H1 (cell line): ENCODE results near the gene CCDC12. TPM values are rescaled to one million over a fixed set of nuclear protein-coding genes. Genes with fewer than 3 reads are reported as not detected.
A peak's percentile ranks its signal among the peaks of the same experiment; 100 is the strongest.

Experiments used
- CTCF ChIA-PET: fragments of 300-600 bp; sonication (Branson Sonifier 250); formaldehyde crosslinking; loops from one replicate; lab custom pipeline; 2021; ENCODE audit not compliant: partially characterized antibody; lab: Charles Lee
- POLR2A ChIA-PET: fragments of 300-600 bp; sonication (Branson Sonifier 250); formaldehyde crosslinking; loops from one replicate; lab custom pipeline; 2021; ENCODE audit warnings: inconsistent platforms; ENCODE audit not compliant: partially characterized antibody; lab: Charles Lee
- DNase-seq, 2 experiments: peaks; one replicate each; pipeline versions ENCODE4 v3.0.0 to v3.0.0-alpha.2; 2010 to 2022; ENCODE audit warnings: low spot score in 2 of 2, low read depth in 1 of 2, mixed read lengths in 1 of 2
- FAIRE-seq: peaks from 2 replicates; lab custom pipeline; 2011; peaks lifted over from hg19 to GRCh38; lab: Jason Lieb, UNC
- H2AFZ ChIP-seq: 2 replicates; pipeline ENCODE4 v1.8.1; 2012; ENCODE audit warnings: low read length, inconsistent platforms
- H2AK5ac ChIP-seq: 2 replicates; pipeline ENCODE4 v1.6.1; 2013; ENCODE audit warnings: low read depth, low read length
- H2BK120ac ChIP-seq: replicated peaks from 2 replicates; pipeline ENCODE3; 2013; ENCODE audit warnings: low read depth, low read length, inconsistent platforms
- H2BK12ac ChIP-seq: 2 replicates; pipeline ENCODE4 v1.6.1; 2013; ENCODE audit warnings: low read depth, low read length
- H2BK15ac ChIP-seq: 2 replicates; pipeline ENCODE4 v1.6.1; 2013; ENCODE audit warnings: low read length
- H2BK20ac ChIP-seq: 2 replicates; pipeline ENCODE4 v1.6.1; 2013; ENCODE audit warnings: low read length
- H2BK5ac ChIP-seq: 2 replicates; pipeline ENCODE4 v1.6.1; 2013; ENCODE audit warnings: low read depth, low read length
- H3K14ac ChIP-seq: 2 replicates; pipeline ENCODE4 v1.6.1; 2013; ENCODE audit warnings: inconsistent platforms; ENCODE audit not compliant: insufficient read length
- H3K18ac ChIP-seq: 2 replicates; pipeline ENCODE4 v1.6.1; 2013; ENCODE audit warnings: low read length; ENCODE audit errors: extremely low read depth
- H3K23ac ChIP-seq: 2 replicates; pipeline ENCODE4 v1.6.1; 2013; ENCODE audit warnings: inconsistent platforms; ENCODE audit not compliant: insufficient read length
- H3K23me2 ChIP-seq: 2 replicates; pipeline ENCODE4 v1.6.1; 2013; ENCODE audit warnings: low read depth, low read length
- H3K27ac ChIP-seq: 2 replicates; pipeline ENCODE4 v1.6.1; 2011; ENCODE audit warnings: low read depth, low read length, inconsistent platforms
- H3K27me3 ChIP-seq, 4 experiments: replicated peaks in 1 of 4; 1 replicate in 1 of 4; 2 replicates in 3 of 4; pipeline versions ENCODE4 v1.6.1 to v1.8.1; 2011 to 2013; ENCODE audit warnings: low read length in 3 of 4, mild to moderate bottlenecking in 3 of 4, inconsistent platforms in 2 of 4, mixed read lengths in 2 of 4, moderate library complexity in 1 of 4; ENCODE audit not compliant: control insufficient read depth in 3 of 4, insufficient read depth in 3 of 4; ENCODE audit errors: extremely low read depth in 1 of 4
- H3K36me3 ChIP-seq, 4 experiments: 2 replicates each; pipeline versions ENCODE4 v1.6.1 to v1.8.1; 2011 to 2013; ENCODE audit warnings: mild to moderate bottlenecking in 4 of 4, low read length in 3 of 4, moderate library complexity in 2 of 4, control low read depth in 1 of 4, inconsistent platforms in 1 of 4; ENCODE audit not compliant: insufficient read depth in 4 of 4, control insufficient read depth in 2 of 4
- H3K4ac ChIP-seq: replicated peaks from 2 replicates; pipeline ENCODE3; 2013; ENCODE audit warnings: low read length, low read depth, mixed read lengths, inconsistent platforms; ENCODE audit not compliant: insufficient read length
- H3K4me1 ChIP-seq, 4 experiments: replicated peaks in 1 of 4; 1 replicate in 1 of 4; 2 replicates in 3 of 4; pipeline versions ENCODE4 v1.6.1 to v1.8.1; 2011 to 2013; ENCODE audit warnings: low read length in 3 of 4, inconsistent platforms in 2 of 4, mixed read lengths in 1 of 4; ENCODE audit not compliant: insufficient read depth in 4 of 4, control insufficient read depth in 3 of 4
- H3K4me2 ChIP-seq, 2 experiments: 2 replicates each; pipeline versions ENCODE4 v1.6.1 to v1.8.1; 2011 to 2013; ENCODE audit warnings: low read depth in 2 of 2, low read length in 2 of 2, control low read depth in 1 of 2, inconsistent platforms in 1 of 2, mild to moderate bottlenecking in 1 of 2; ENCODE audit not compliant: insufficient read depth in 1 of 2
- H3K4me3 ChIP-seq, 4 experiments: fragments of 200-600, 300-600 bp in 1 of 4; sonication (generic), shearing (Covaris generic), sonication (Bioruptor Twin) in 1 of 4; 2 replicates each; pipeline versions ENCODE4 v1.5.1 to v1.8.1; 2011 to 2016; ENCODE audit warnings: low read length in 4 of 4, low read depth in 3 of 4, control low read depth in 2 of 4, inconsistent platforms in 2 of 4, mild to moderate bottlenecking in 2 of 4, mixed read lengths in 1 of 4, moderate library complexity in 1 of 4; ENCODE audit not compliant: insufficient read depth in 2 of 4; ENCODE audit errors: extremely low read depth in 1 of 4
- H3K56ac ChIP-seq: replicated peaks from 2 replicates; pipeline ENCODE3; 2013; ENCODE audit warnings: low read depth, mild to moderate bottlenecking, mixed read lengths, low read length, inconsistent platforms; ENCODE audit not compliant: insufficient read length
- H3K79me1 ChIP-seq: 2 replicates; pipeline ENCODE4 v1.6.1; 2013; ENCODE audit warnings: low read depth, low read length, control low read depth
- H3K79me2 ChIP-seq, 2 experiments: 2 replicates each; pipeline versions ENCODE4 v1.6.1 to v1.8.1; 2012 to 2013; ENCODE audit warnings: low read length in 2 of 2, mild to moderate bottlenecking in 2 of 2, inconsistent platforms in 1 of 2; ENCODE audit not compliant: insufficient read depth in 2 of 2, control insufficient read depth in 1 of 2
- H3K9ac ChIP-seq, 4 experiments: replicated peaks in 1 of 4; 1 replicate in 1 of 4; 2 replicates in 3 of 4; pipeline versions ENCODE4 v1.6.1 to v1.8.1; 2011 to 2013; ENCODE audit warnings: low read depth in 3 of 4, low read length in 3 of 4, control low read depth in 2 of 4, mild to moderate bottlenecking in 2 of 4, moderate library complexity in 2 of 4, inconsistent platforms in 1 of 4; ENCODE audit errors: extremely low read depth in 1 of 4
- H3K9me3 ChIP-seq, 2 experiments: 2 replicates each; pipeline versions ENCODE4 v1.6.1 to v1.8.1; 2012 to 2013; ENCODE audit warnings: mild to moderate bottlenecking in 2 of 2, moderate library complexity in 2 of 2, control low read depth in 1 of 2, inconsistent platforms in 1 of 2, low read depth in 1 of 2, low read length in 1 of 2, mixed read lengths in 1 of 2; ENCODE audit not compliant: insufficient read depth in 2 of 2
- H4K20me1 ChIP-seq, 2 experiments: replicated peaks in 1 of 2; 2 replicates each; pipeline versions ENCODE3 to v1.8.1; 2011 to 2013; ENCODE audit warnings: inconsistent platforms in 2 of 2, low read length in 2 of 2, mild to moderate bottlenecking in 1 of 2; ENCODE audit not compliant: insufficient read depth in 2 of 2, control insufficient read depth in 1 of 2
- H4K5ac ChIP-seq: 2 replicates; pipeline ENCODE4 v1.6.1; 2013; ENCODE audit warnings: low read length, low read depth, mixed read lengths, inconsistent platforms; ENCODE audit not compliant: insufficient read length
- H4K8ac ChIP-seq: 2 replicates; pipeline ENCODE4 v1.8.0; 2013; ENCODE audit warnings: mild to moderate bottlenecking, moderate library complexity, low read length, inconsistent platforms; ENCODE audit not compliant: insufficient read depth; ENCODE audit errors: extremely low read depth
- H4K91ac ChIP-seq: replicated peaks from 2 replicates; pipeline ENCODE3; 2013; ENCODE audit warnings: low read length, mixed read lengths, inconsistent platforms; ENCODE audit not compliant: insufficient read length
- BRCA1 ChIP-seq: IDR thresholded peaks from 2 replicates; pipeline ENCODE4 v1.6.1; 2012; ENCODE audit warnings: low read depth, low read length, improper control_type of control experiment
- CTBP2 ChIP-seq: IDR thresholded peaks from 2 replicates; pipeline ENCODE4 v1.7.0; 2011; ENCODE audit warnings: borderline replicate concordance, mild to moderate bottlenecking, moderate library complexity, mixed read lengths, low read length; ENCODE audit not compliant: insufficient read depth, insufficient read length
- POU5F1 ChIP-seq: IDR thresholded peaks from 2 replicates; pipeline ENCODE4 v1.6.1; 2011; ENCODE audit warnings: low read depth, mild to moderate bottlenecking, low read length, moderate library complexity
- WGBS, 2 experiments: shearing (Covaris generic) in 1 of 2; methylation state at CpG; one replicate each; pipeline versions ENCODE4 v1.1.6 to v1.1.7; 2013 to 2015; ENCODE audit warnings: low lambda C conversion rate in 2 of 2, mixed read lengths in 2 of 2, inconsistent platforms in 1 of 2, low coverage in 1 of 2, missing lambda C conversion rate in 1 of 2; ENCODE audit not compliant: insufficient replicate concordance in 2 of 2, insufficient coverage in 1 of 2, insufficient read length in 1 of 2; ENCODE audit errors: extremely low coverage in 1 of 2, missing lambda C conversion rate in 1 of 2; 5-methylcytosine and 5-hydroxymethylcytosine counted together
- polyA plus RNA-seq, 7 experiments: library from polyadenylated mRNA; depleted of rRNA in 3 of 7; stranded (reverse) in 5 of 7; unstranded in 2 of 7; fragments of >200 nt in 5 of 7; fragments of 200-250 nt in 2 of 7; gene quantifications; 1 replicate in 5 of 7; 2 replicates in 1 of 7; 4 replicates in 1 of 7; pipeline versions ENCODE4 v1.2.1 to v1.2.3, GENCODE V29; 2011 to 2013; ENCODE audit warnings: missing spikeins in 2 of 7, mixed read lengths in 2 of 7
- total RNA-seq: library from RNA; stranded (reverse); fragmentation: NEBNext Ultra II Directional; extraction: Animal tissue kit (Norgen Biotek cat#: 25700); gene quantifications from 2 replicates; pipeline ENCODE4 v1.2.1, GENCODE V29; 2021

Gene CCDC12
- total and polyA plus RNA-seq, 2 of the 8 experiments (the other 6 are each of a cell fraction or from before 2014, with no cell fraction given), result 29.5 to 41.3 TPM

DNA sequence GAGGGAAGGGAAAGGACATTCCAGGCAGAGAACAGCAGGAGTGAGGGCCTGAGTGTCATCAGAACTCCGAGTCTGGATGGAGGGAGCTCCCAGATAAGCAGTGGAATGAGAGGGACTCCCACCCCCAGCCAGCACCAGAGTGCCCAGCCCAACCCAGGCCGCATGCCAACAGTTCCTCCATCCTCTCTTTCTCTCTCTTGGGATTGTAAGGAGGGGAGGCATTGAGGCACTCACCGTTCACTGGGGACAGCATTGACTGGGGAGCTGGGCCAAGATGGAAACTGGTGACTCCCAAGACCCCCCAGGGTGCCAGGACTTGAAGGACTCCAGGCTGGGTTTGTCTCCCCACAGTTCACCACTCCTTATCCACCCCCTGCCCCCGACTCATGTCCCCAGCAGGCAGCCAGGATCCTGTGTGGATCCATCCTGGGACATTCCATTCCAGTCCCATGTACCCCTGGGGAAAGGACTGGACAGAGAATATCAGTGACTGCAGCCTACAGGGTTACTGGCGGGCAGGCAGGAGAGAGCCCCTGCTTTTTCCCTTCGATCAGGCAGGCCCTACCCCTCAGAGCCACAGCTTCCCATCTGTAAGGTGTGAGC, 83.3 kb downstream of the CCDC12 start:
- Histone ChIP-seq H3K23ac (no peak overlapping the region), H4K8ac (no peak overlapping the region), H2BK12ac (no peak overlapping the region), H3K79me1 (no peaks in the 10 kb centered on the region), H3K27ac (no peak overlapping the region), H3K36me3 (no peaks in the 10 kb centered on the region), H4K20me1 (peaks cover 0 to 5% of the 10 kb centered on the region in 2 experiments), H3K4me3 (peak overlapping the region; percentile 9 to 56 (median 48); a peak in 4 of 8 replicates), H3K14ac (no peak overlapping the region), H3K18ac (peak overlapping the region; percentile 36; the same call in 1 of the 2 replicates), H3K4me2 (peak overlapping the region; percentile 62 to 99), H3K4ac (no peak overlapping the region), H2BK15ac (peak overlapping the region; percentile 88; the same call in 1 of the 2 replicates), H3K4me1 (peaks cover 4 to 21% (median 16%) of the 10 kb centered on the region in 4 experiments), H3K56ac (no peak overlapping the region), H3K9ac (no peak overlapping the region), H3K27me3 (peaks cover 15 to 70% (median 53%) of the 10 kb centered on the region in 4 experiments), H3K23me2 (peaks cover 4% of the 10 kb centered on the region; the same call in 1 of the 2 replicates), H3K79me2 (no peaks in the 10 kb centered on the region), H2BK20ac (no peak overlapping the region), H3K9me3 (no peaks in the 10 kb centered on the region), H2AFZ (peak overlapping the region; percentile 31; the same call in 1 of the 2 replicates), H4K91ac (no peak overlapping the region), H4K5ac (no peak overlapping the region), H2AK5ac (no peak overlapping the region), H2BK5ac (no peak overlapping the region), H2BK120ac (no peak overlapping the region)
- CTCF ChIA-PET, result interaction anchor here (1.1 to 13.3 kb wide), 12 partner anchors 11 to 185 kb away, joined by 3 to 91 read pairs (median 14); partner anchors contain the start of genes MYL3 and PTH1R
- POLR2A ChIA-PET, result interaction anchor here (1.1 to 1.2 kb wide), 2 partner anchors 11 to 30 kb away, joined by 3 read pairs; no protein-coding TSS in a partner anchor
- WGBS, 2 experiments, result 81% methylated on average over 6 of the region's 6 CpGs; no CpG with 5 or more reads in 1 of the 2 experiments
- DNase-seq (no peak), FAIRE-seq (no peak)
- TF ChIP-seq BRCA1, result no peak
- no peak for TF ChIP-seq CTBP2
- TF ChIP-seq POU5F1, result no peak
